DMS79 (cell line): ENCODE results near the gene CRYAA.
A peak's percentile ranks its signal among the peaks of the same experiment; 100 is the strongest.

Experiments
- DNase-seq: peaks from one replicate; lab custom pipeline; 2025; lab: John Stamatoyannopoulos, UW

CRYAA gene

GRCh38 chr21:43203591-43203990, 34.8 kb downstream of the CRYAA start:
- no peak for DNase-seq

GRCh38 chr21:43204638-43205037, 35.8 kb downstream of the CRYAA start:
- DNase-seq, result no peak

GRCh38 chr21:43206231-43207042, 37.6 kb downstream of the CRYAA start:
- DNase-seq, result no peak

- DNase-seq, result no peak
These were observed 38.2 kb downstream of the CRYAA start for GRCh38 chr21:43207043-43207315.

GRCh38 chr21:43207868-43208267, 39.1 kb downstream of the CRYAA start:
- no peak for DNase-seq

GRCh38 chr21:43208561-43209332, 39.9 kb downstream of the CRYAA start:
- no peak for DNase-seq

- DNase-seq, result no peak
These were observed 41.0 kb downstream of the CRYAA start for GRCh38 chr21:43209575-43210453.

GRCh38 chr21:43210454-43211071, 41.8 kb downstream of the CRYAA start:
- DNase-seq, result no peak

- no peak for DNase-seq
These were observed 42.4 kb downstream of the CRYAA start for GRCh38 chr21:43211072-43211759.

- DNase-seq, result peak; percentile 12
These were observed 42.9 kb downstream of the CRYAA start for GRCh38 chr21:43211760-43212115.
